ENCODE data around the gene SMPX. TPM values are rescaled to one million over a fixed set of nuclear protein-coding genes. Genes with fewer than 3 reads are reported as not detected.

The SMPX gene
- polyA plus RNA-seq (2013), result not detected

DNA sequence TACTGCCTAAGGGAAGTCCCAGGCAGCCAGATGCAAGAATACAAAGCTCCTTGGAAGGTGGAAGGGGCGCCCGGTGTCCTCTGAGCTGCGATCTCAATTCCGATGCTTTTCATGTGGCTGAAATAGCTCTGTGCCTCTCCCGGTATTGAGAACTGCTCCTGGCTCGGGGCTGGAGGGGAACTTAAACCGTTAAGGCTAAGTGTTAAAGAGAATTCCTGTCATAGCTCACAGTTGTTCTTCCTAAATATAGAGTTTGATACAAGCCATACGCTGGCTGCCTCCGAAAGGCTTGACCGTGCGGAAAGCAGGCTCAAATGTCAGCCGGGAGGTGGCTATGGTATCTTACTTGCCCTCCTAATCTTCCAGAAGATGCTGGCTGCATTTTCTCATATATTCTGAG lies at the start of gene SMPX:
Gene SMPX (minus strand): TSS at position 157 of the 400 bp plus-strand sequence. CDS start 3,826 bp downstream, outside the sequence.
- Histone ChIP-seq H3K27ac (ENCODE audit: insufficient read depth in 1 of 2, low read depth in 1 of 2, low read length in 2 of 2, poor library complexity in 1 of 2, severe bottlenecking in 2 of 2) (no peak within 1 kb of the TSS), H3K4me1 (ENCODE audit: control extremely low read depth in 1 of 4, control insufficient read depth in 4 of 4, insufficient read depth in 4 of 4, low read length in 3 of 4) (no peaks in the 10 kb centered on the region), H3K9me3 (ENCODE audit: control extremely low read depth in 1 of 5, control insufficient read depth in 4 of 5, insufficient read depth in 2 of 5, low read depth in 1 of 5, low read length in 4 of 5) (no peaks in the 10 kb centered on the region), H3K4me3 (ENCODE audit: control insufficient read depth in 1 of 7, extremely low read depth in 1 of 7, insufficient read depth in 4 of 7, low read depth in 2 of 7, low read length in 6 of 7) (no peak within 1 kb of the TSS), H3K27me3 (replicated peaks in 2 of 5; ENCODE audit: control insufficient read depth in 4 of 5, insufficient read depth in 5 of 5, low read length in 4 of 5) (peaks cover 0 to 7% (median 0%) of the 10 kb centered on the region in 5 experiments), H3K36me3 (ENCODE audit: control insufficient read depth in 4 of 4, insufficient read depth in 4 of 4, low read length in 3 of 4) (no peaks in the 10 kb centered on the region)
- no peak for DNase-seq
- 78% methylated on average over 8 of the region's 12 CpGs for WGBS (ENCODE audit: insufficient coverage)
- ChIA-PET POLR2A (interaction anchor here (0.6 kb wide), 1 partner anchor 581 kb away, joined by 4 read pairs; no protein-coding TSS in a partner anchor), CTCF (no interaction called here)

DNA sequence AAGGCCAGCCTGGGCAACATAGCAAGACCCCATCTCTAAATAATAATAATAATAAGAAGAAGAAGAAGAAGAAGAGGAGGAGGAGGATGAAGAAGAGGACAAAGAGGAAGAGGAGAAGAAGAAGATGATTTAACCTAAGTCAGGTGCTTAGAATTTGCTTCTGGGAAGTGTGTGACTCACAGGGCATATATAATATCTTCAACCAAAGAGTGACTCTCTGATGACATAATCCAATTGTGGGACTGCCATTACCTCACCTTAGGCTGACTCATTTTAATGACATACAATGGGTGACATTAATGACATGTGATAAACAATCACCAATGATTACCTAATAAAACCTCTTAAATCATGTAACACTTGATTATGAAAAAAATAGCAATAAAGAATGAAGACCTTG lies 48.8 kb upstream of the SMPX start:
- H3K27me3 ChIP-seq (replicated peaks in 2 of 5; ENCODE audit: control insufficient read depth in 4 of 5, insufficient read depth in 5 of 5, low read length in 4 of 5), result peaks cover 0 to 5% (median 0%) of the 10 kb centered on the region in 5 experiments
- H3K4me3 ChIP-seq (ENCODE audit: control insufficient read depth in 1 of 7, extremely low read depth in 1 of 7, insufficient read depth in 4 of 7, low read depth in 2 of 7, low read length in 6 of 7), result no peak overlapping the region
- no peak for DNase-seq
- CTCF ChIA-PET, result no interaction called here
- POLR2A ChIA-PET, result no interaction called here
- H3K4me1 ChIP-seq (ENCODE audit: control extremely low read depth in 1 of 4, control insufficient read depth in 4 of 4, insufficient read depth in 4 of 4, low read length in 3 of 4), result no peaks in the 10 kb centered on the region
- H3K9me3 ChIP-seq (ENCODE audit: control extremely low read depth in 1 of 5, control insufficient read depth in 4 of 5, insufficient read depth in 2 of 5, low read depth in 1 of 5, low read length in 4 of 5), result no peaks in the 10 kb centered on the region
- no peak overlapping the region for H3K27ac ChIP-seq (ENCODE audit: insufficient read depth in 1 of 2, low read depth in 1 of 2, low read length in 2 of 2, poor library complexity in 1 of 2, severe bottlenecking in 2 of 2)
- H3K36me3 ChIP-seq (ENCODE audit: control insufficient read depth in 4 of 4, insufficient read depth in 4 of 4, low read length in 3 of 4), result no peaks in the 10 kb centered on the region

DNA sequence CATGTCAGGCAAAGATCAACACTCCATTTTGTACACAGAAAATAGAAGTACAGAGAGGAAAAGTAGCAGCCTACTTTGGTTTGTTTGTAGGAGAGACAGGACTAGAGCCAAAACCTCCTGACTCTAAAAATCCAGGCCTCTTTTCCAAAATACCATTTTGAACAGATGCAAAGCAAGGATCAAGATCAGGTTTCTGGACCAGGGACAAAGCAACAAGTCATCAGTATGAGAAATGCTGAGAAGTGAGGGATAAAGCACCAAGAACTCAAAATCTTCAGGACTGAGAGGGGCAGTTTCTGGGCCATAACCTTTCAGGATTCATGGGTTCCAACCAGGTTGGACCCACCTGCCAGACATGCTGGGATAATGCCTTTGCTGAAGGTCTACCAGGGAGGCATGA lies 44.9 kb upstream of the SMPX start:
- no peak overlapping the region for H3K4me3 ChIP-seq (ENCODE audit: control insufficient read depth in 1 of 7, extremely low read depth in 1 of 7, insufficient read depth in 4 of 7, low read depth in 2 of 7, low read length in 6 of 7)
- H3K4me1 ChIP-seq (ENCODE audit: control extremely low read depth in 1 of 4, control insufficient read depth in 4 of 4, insufficient read depth in 4 of 4, low read length in 3 of 4), result no peaks in the 10 kb centered on the region
- POLR2A ChIA-PET, result no interaction called here
- peaks cover 0 to 5% (median 0%) of the 10 kb centered on the region in 5 experiments for H3K27me3 ChIP-seq (replicated peaks in 2 of 5; ENCODE audit: control insufficient read depth in 4 of 5, insufficient read depth in 5 of 5, low read length in 4 of 5)
- DNase-seq, result no peak
- H3K36me3 ChIP-seq (ENCODE audit: control insufficient read depth in 4 of 4, insufficient read depth in 4 of 4, low read length in 3 of 4), result no peaks in the 10 kb centered on the region
- H3K9me3 ChIP-seq (ENCODE audit: control extremely low read depth in 1 of 5, control insufficient read depth in 4 of 5, insufficient read depth in 2 of 5, low read depth in 1 of 5, low read length in 4 of 5), result no peaks in the 10 kb centered on the region
- CTCF ChIA-PET, result no interaction called here
- H3K27ac ChIP-seq (ENCODE audit: insufficient read depth in 1 of 2, low read depth in 1 of 2, low read length in 2 of 2, poor library complexity in 1 of 2, severe bottlenecking in 2 of 2), result no peak overlapping the region

DNA sequence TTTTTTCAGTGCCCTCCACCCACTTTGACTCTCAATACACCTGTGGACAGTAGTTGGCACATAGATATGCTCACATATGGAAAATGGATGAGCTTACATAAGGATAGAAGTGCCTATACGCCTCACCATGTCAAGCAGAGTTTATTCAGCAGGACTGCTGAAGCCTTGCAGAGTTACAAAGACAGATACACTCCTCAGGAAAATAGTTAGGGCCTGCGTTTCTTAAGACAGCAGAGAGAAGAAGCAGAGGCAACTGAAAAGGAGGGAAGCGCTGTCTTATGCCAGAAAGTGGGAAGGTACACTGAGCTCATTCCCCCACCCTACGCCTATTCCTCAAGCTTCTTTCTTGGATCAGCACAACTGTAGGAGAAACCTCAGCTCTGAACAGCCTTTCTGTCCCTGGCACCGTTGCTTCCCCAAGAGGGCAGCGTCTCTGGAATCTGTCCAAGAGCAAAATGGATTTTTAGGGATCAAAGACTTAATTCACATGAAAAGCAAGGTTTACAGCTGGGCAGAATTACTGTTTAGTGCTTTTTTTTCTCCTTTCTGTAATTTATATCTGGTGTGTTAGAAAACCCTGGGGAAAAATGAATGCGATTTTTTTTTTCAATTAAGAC lies 44.2 kb upstream of the SMPX start:
- ChIA-PET POLR2A (no interaction called here), CTCF (no interaction called here)
- Histone ChIP-seq H3K4me1 (ENCODE audit: control extremely low read depth in 1 of 4, control insufficient read depth in 4 of 4, insufficient read depth in 4 of 4, low read length in 3 of 4) (no peaks in the 10 kb centered on the region), H3K27me3 (replicated peaks in 2 of 5; ENCODE audit: control insufficient read depth in 4 of 5, insufficient read depth in 5 of 5, low read length in 4 of 5) (peaks cover 0 to 5% (median 0%) of the 10 kb centered on the region in 5 experiments), H3K4me3 (ENCODE audit: control insufficient read depth in 1 of 7, extremely low read depth in 1 of 7, insufficient read depth in 4 of 7, low read depth in 2 of 7, low read length in 6 of 7) (no peak overlapping the region), H3K9me3 (ENCODE audit: control extremely low read depth in 1 of 5, control insufficient read depth in 4 of 5, insufficient read depth in 2 of 5, low read depth in 1 of 5, low read length in 4 of 5) (no peaks in the 10 kb centered on the region), H3K36me3 (ENCODE audit: control insufficient read depth in 4 of 4, insufficient read depth in 4 of 4, low read length in 3 of 4) (no peaks in the 10 kb centered on the region), H3K27ac (ENCODE audit: insufficient read depth in 1 of 2, low read depth in 1 of 2, low read length in 2 of 2, poor library complexity in 1 of 2, severe bottlenecking in 2 of 2) (no peak overlapping the region)
- no peak for DNase-seq
- WGBS (ENCODE audit: insufficient coverage), result 89% methylated on average over 5 of the region's 7 CpGs

DNA sequence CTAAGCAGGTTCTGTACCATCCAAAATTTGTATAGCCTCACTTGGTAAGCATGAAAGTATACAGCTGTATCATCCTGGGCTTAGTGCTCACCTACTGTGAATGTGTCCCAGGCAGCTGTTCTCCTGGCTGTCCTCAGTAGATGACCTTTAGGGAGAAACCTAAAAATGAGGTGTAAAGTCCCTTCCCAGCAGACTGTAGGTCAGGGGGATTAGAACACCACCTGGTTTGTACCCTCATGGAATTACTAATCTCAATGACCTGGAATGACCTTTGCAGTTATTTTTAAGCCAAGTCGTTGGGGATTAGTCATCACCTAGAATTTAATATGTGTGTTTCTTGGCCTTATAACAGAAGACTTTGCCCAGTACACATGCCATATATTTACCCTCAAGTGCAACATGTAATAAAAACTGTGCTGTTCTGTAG lies 42.4 kb upstream of the SMPX start:
- POLR2A ChIA-PET, result no interaction called here
- H3K27me3 ChIP-seq (replicated peaks in 2 of 5; ENCODE audit: control insufficient read depth in 4 of 5, insufficient read depth in 5 of 5, low read length in 4 of 5), result peaks cover 0 to 5% (median 0%) of the 10 kb centered on the region in 5 experiments
- H3K27ac ChIP-seq (ENCODE audit: insufficient read depth in 1 of 2, low read depth in 1 of 2, low read length in 2 of 2, poor library complexity in 1 of 2, severe bottlenecking in 2 of 2), result no peak overlapping the region
- DNase-seq, result no peak
- no CpG with 5 or more reads among the region's 1 CpG for WGBS (ENCODE audit: insufficient coverage)
- H3K4me1 ChIP-seq (ENCODE audit: control extremely low read depth in 1 of 4, control insufficient read depth in 4 of 4, insufficient read depth in 4 of 4, low read length in 3 of 4), result no peaks in the 10 kb centered on the region
- H3K36me3 ChIP-seq (ENCODE audit: control insufficient read depth in 4 of 4, insufficient read depth in 4 of 4, low read length in 3 of 4), result no peaks in the 10 kb centered on the region
- H3K9me3 ChIP-seq (ENCODE audit: control extremely low read depth in 1 of 5, control insufficient read depth in 4 of 5, insufficient read depth in 2 of 5, low read depth in 1 of 5, low read length in 4 of 5), result no peaks in the 10 kb centered on the region
- CTCF ChIA-PET, result no interaction called here
- H3K4me3 ChIP-seq (ENCODE audit: control insufficient read depth in 1 of 7, extremely low read depth in 1 of 7, insufficient read depth in 4 of 7, low read depth in 2 of 7, low read length in 6 of 7), result no peak overlapping the region

DNA sequence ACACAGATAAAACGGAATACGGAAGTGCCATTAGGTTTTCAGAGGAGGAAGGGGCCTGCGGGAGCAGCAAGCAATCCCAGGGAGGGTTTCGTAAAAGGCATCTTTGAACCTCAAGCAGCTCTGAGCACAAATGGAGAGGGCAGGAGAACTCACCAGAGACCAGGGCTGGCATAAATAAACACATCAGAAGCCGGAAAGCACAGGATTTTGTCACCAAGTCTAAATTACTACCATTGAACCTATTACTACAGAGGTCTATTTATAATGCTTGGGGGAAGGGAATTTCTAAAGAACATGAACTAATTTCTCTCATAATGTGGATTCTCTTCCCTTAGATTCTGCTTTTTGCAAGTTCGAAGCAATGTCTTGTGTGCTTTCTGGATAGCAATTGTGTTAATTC lies 41.9 kb upstream of the SMPX start:
- CTCF ChIA-PET, result no interaction called here
- 91% methylated on average over 5 of the region's 6 CpGs for WGBS (ENCODE audit: insufficient coverage)
- Histone ChIP-seq H3K4me1 (ENCODE audit: control extremely low read depth in 1 of 4, control insufficient read depth in 4 of 4, insufficient read depth in 4 of 4, low read length in 3 of 4) (no peaks in the 10 kb centered on the region), H3K27me3 (replicated peaks in 2 of 5; ENCODE audit: control insufficient read depth in 4 of 5, insufficient read depth in 5 of 5, low read length in 4 of 5) (peaks cover 0 to 5% (median 0%) of the 10 kb centered on the region in 5 experiments), H3K36me3 (ENCODE audit: control insufficient read depth in 4 of 4, insufficient read depth in 4 of 4, low read length in 3 of 4) (no peaks in the 10 kb centered on the region), H3K27ac (ENCODE audit: insufficient read depth in 1 of 2, low read depth in 1 of 2, low read length in 2 of 2, poor library complexity in 1 of 2, severe bottlenecking in 2 of 2) (no peak overlapping the region), H3K9me3 (ENCODE audit: control extremely low read depth in 1 of 5, control insufficient read depth in 4 of 5, insufficient read depth in 2 of 5, low read depth in 1 of 5, low read length in 4 of 5) (no peaks in the 10 kb centered on the region), H3K4me3 (ENCODE audit: control insufficient read depth in 1 of 7, extremely low read depth in 1 of 7, insufficient read depth in 4 of 7, low read depth in 2 of 7, low read length in 6 of 7) (no peak overlapping the region)
- POLR2A ChIA-PET, result no interaction called here
- no peak for DNase-seq

DNA sequence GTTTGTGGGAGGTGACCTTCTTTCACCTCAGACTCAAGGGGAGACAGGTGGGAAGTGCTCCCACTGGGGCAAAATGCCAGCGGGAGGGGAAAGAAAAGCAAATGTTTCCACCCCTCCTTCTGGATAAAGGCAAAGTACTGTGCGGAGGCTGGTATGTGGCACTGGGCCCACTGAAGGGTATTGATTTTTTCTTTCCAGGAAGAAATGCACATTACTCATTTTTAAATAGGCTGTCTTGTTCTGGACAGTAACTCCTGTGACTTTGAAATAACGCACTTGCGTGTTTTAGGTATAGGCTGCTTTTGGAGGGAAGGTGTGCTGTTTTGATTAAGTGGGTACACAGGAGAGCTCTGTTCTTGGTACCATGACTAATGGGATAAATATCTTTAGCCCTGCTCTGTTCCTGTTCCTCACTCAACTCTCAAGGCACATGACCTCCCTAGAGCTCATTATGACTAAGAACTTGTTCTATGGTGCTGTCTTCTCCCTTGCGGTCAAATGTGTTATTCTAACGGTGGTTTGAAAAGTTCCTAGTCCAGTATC lies 40.8 kb upstream of the SMPX start:
- CTCF ChIA-PET, result no interaction called here
- WGBS (ENCODE audit: insufficient coverage), result 81% methylated on average over 5 of the region's 6 CpGs
- Histone ChIP-seq H3K9me3 (ENCODE audit: control extremely low read depth in 1 of 5, control insufficient read depth in 4 of 5, insufficient read depth in 2 of 5, low read depth in 1 of 5, low read length in 4 of 5) (no peaks in the 10 kb centered on the region), H3K4me1 (ENCODE audit: control extremely low read depth in 1 of 4, control insufficient read depth in 4 of 4, insufficient read depth in 4 of 4, low read length in 3 of 4) (no peaks in the 10 kb centered on the region), H3K36me3 (ENCODE audit: control insufficient read depth in 4 of 4, insufficient read depth in 4 of 4, low read length in 3 of 4) (no peaks in the 10 kb centered on the region), H3K27ac (ENCODE audit: insufficient read depth in 1 of 2, low read depth in 1 of 2, low read length in 2 of 2, poor library complexity in 1 of 2, severe bottlenecking in 2 of 2) (no peak overlapping the region), H3K27me3 (replicated peaks in 2 of 5; ENCODE audit: control insufficient read depth in 4 of 5, insufficient read depth in 5 of 5, low read length in 4 of 5) (peaks cover 0 to 5% (median 0%) of the 10 kb centered on the region in 5 experiments), H3K4me3 (ENCODE audit: control insufficient read depth in 1 of 7, extremely low read depth in 1 of 7, insufficient read depth in 4 of 7, low read depth in 2 of 7, low read length in 6 of 7) (no peak overlapping the region)
- no peak for DNase-seq
- POLR2A ChIA-PET, result no interaction called here

All from common myeloid progenitor, CD34-positive (primary cell).